ENCODE measurements around the gene ROBO3.

- no peak for TF ChIP-seq CTCF (IDR thresholded peaks at IDR 0.05)
- no peak for TF ChIP-seq EP300 (IDR thresholded peaks at IDR 0.05; ENCODE audit: low read depth)
Measured at GRCh38 chr11:124879493-124880289, 14.5 kb downstream of the ROBO3 start.

Data from transverse colon (tissue), 3 donors.